Heart left ventricle (tissue), 16 donors: Measurements from ENCODE around the gene GRM5. TPM values are rescaled to one million over a fixed set of nuclear protein-coding genes. Genes with fewer than 3 reads are reported as not detected.
"Not testable (repeated sequence)": the region's sequence is repeated elsewhere in the genome, so short reads cannot be mapped to it uniquely, and the experiment has no call there.

Experiments
- ATAC-seq, 4 donors: fragments of 200-7000 bp; cut with Tn5 transposase; one replicate each; pipeline ENCODE4 v1.9.1; 2020 to 2022; ENCODE audit warnings: moderate library complexity in 4 of 4, mild to moderate bottlenecking in 3 of 4, moderate number of reproducible peaks in 1 of 4
- DNase-seq, 5 donors: peaks; one replicate each; pipeline ENCODE4 v3.0.0-alpha.2; 2020
- H3K27ac ChIP-seq, 12 donors: fragments of 200-600 bp; sonication (generic) in 4 of 12; one replicate each; pipeline versions ENCODE4 v1.5.0 to v1.8.0; 2016 to 2022; ENCODE audit warnings: mild to moderate bottlenecking in 2 of 12
- H3K27me3 ChIP-seq, 9 donors: fragments of 200-600 bp; sonication (generic) in 2 of 9; one replicate each; pipeline versions ENCODE4 v1.5.1 to v1.8.0; 2016 to 2022; ENCODE audit warnings: mild to moderate bottlenecking in 3 of 9
- H3K36me3 ChIP-seq, 9 donors: fragments of 200-600 bp; sonication (generic) in 2 of 9; one replicate each; pipeline versions ENCODE4 v1.5.0 to v1.8.0; 2018 to 2022; ENCODE audit warnings: mild to moderate bottlenecking in 2 of 9
- H3K4me1 ChIP-seq, 12 donors: fragments of 200-600 bp; sonication (generic) in 4 of 12; one replicate each; pipeline versions ENCODE4 v1.5.0 to v1.8.0; 2016 to 2022; ENCODE audit warnings: mild to moderate bottlenecking in 3 of 12
- H3K4me3 ChIP-seq, 12 donors: fragments of 200-600 bp; sonication (generic) in 4 of 12; one replicate each; pipeline versions ENCODE4 v1.5.0 to v1.8.0; 2017 to 2022; ENCODE audit warnings: mild to moderate bottlenecking in 9 of 12, moderate library complexity in 4 of 12
- H3K9me3 ChIP-seq, 12 donors: fragments of 200-600 bp; sonication (generic) in 4 of 12; one replicate each; pipeline versions ENCODE4 v1.5.0 to v1.8.0; 2016 to 2022; ENCODE audit warnings: mild to moderate bottlenecking in 1 of 12
- CTCF ChIP-seq, 12 donors: fragments of 200-600 bp; sonication (generic) in 4 of 12; IDR thresholded peaks; one replicate each; pipeline versions ENCODE4 v1.5.0 to v1.8.0; 2018 to 2022; ENCODE audit warnings: antibody characterized with exemption in 12 of 12, mild to moderate bottlenecking in 5 of 12
- POLR2A ChIP-seq, 2 donors: fragments of 450-650 bp; IDR thresholded peaks; one replicate each; pipeline ENCODE4 v1.6.1; 2017; ENCODE audit warnings: antibody characterized with exemption in 2 of 2, mild to moderate bottlenecking in 2 of 2, moderate library complexity in 2 of 2
- WGBS, 4 donors: extraction: QIAGEN DNeasy Blood & Tissue Kit in 2 of 4; methylation state at CpG; one replicate each; pipeline versions ENCODE4 v1.1.5 to v1.1.7; 2013 to 2018; 5-methylcytosine and 5-hydroxymethylcytosine counted together
- intact Hi-C, 10 donors: fragments of 100-400 bp; cut with DNase I; formaldehyde crosslinking; loops; one replicate each; pipeline versions ENCODE4 v1.11.1 to v1.14.2; 2022
- polyA plus RNA-seq, 2 donors: library from polyadenylated mRNA; stranded (reverse); fragments of 200-250 nt; gene quantifications; one replicate each; pipeline ENCODE4 v1.2.3, GENCODE V29; 2013
- total RNA-seq, 9 donors: library from RNA; depleted of rRNA in 2 of 9; stranded (reverse); fragments of >200 nt in 2 of 9; fragmentation: NEBNext Ultra II Directional in 3 of 9; extraction: Animal tissue kit (Norgen Biotek cat#: 25700) in 3 of 9; gene quantifications; one replicate each; pipeline versions ENCODE4 v1.1.0 to v1.2.4, GENCODE V29; 2016 to 2023
- donor health status: ischemic (EF 13 %, LVEDD 7.1; RV severe dilation, severe dysfunction).
- donor health status: healthy with polysubstance abuse.
- donor health status: DM: no; HTN: yes; CAD: no.
- donor health status: DM: no; HTN: no; CAD: no.
- donor health status: ischemic (EF 25% LVEDD 6.9; RV normal size, moderate dysfunction).
- donor health status: ischemic (EF 25% LVEDD 5.7; RV mildly dilated, moderate dysfunction).
- donor health status: healthy.
- donor health status: DM: yes; HTN: yes; CAD: no.
- donor health status: ischemic (EF 35%, LVEDD 5.7; RV mildly dilated, moderate dysfunction).
- donor health status: nonischemic (EF 11% LVEDD 7.7; RV severe dilation, severe dysfunction).
- donor health status: DM: yes; HTN: yes; CAD: no.
- donor health status: PGD.
- donor health status: ischemic (EF 29% LVEDD 5.4; RV normal size, mild dysfunction).
- donor health status: nonischemic (EF 23%, LVEDD 6.1; RV moderate dilation, normal function).

GRM5 gene
- total and polyA plus RNA-seq, 11 donors: 0.01 to 0.09 (median 0.09) TPM; not detected in 8

- no peak overlapping the region for H3K4me3 ChIP-seq
- intact Hi-C loops: no loop called here
- no peak for DNase-seq
- TF ChIP-seq POLR2A (IDR thresholded peaks at IDR 0.05) (no peak), CTCF (IDR thresholded peaks at IDR 0.05) (no peak)
- H3K4me1 ChIP-seq: no peaks in the 10 kb centered on the region
- ATAC-seq: no peak
- H3K9me3 ChIP-seq: no peaks in the 10 kb centered on the region
- no peak overlapping the region for H3K27ac ChIP-seq
- no peaks in the 10 kb centered on the region for H3K27me3 ChIP-seq
- no peaks in the 10 kb centered on the region for H3K36me3 ChIP-seq
These were observed 114.8 kb downstream of the GRM5 start for GRCh38 chr11:88950975-88951374.

GRCh38 chr11:88948908-88949307, 116.9 kb downstream of the GRM5 start:
- H3K9me3 ChIP-seq, H3K27me3 ChIP-seq, H3K4me1 ChIP-seq, ATAC-seq, H3K36me3 ChIP-seq, H3K4me3 ChIP-seq, DNase-seq, H3K27ac ChIP-seq, intact Hi-C loops: not testable (repeated sequence)

GRCh38 chr11:88947843-88948572, 117.8 kb downstream of the GRM5 start:
- H3K4me1 ChIP-seq, intact Hi-C loops, ATAC-seq, H3K4me3 ChIP-seq, H3K36me3 ChIP-seq, H3K27ac ChIP-seq, H3K9me3 ChIP-seq, DNase-seq, H3K27me3 ChIP-seq: not testable (repeated sequence)
- WGBS, 4 donors: 79 to 84% (median 82%) methylated on average over 6 of the region's 6 CpGs

- H3K4me1 ChIP-seq, intact Hi-C loops: not testable (repeated sequence)
These were observed 136.1 kb downstream of the GRM5 start for GRCh38 chr11:88929665-88930064.

GRCh38 chr11:88917065-88917464, 148.7 kb downstream of the GRM5 start:
- DNase-seq, ATAC-seq, H3K27ac ChIP-seq, H3K36me3 ChIP-seq, H3K27me3 ChIP-seq, H3K4me3 ChIP-seq, H3K9me3 ChIP-seq, H3K4me1 ChIP-seq, intact Hi-C loops: not testable (repeated sequence)
- WGBS, 4 donors: 76 to 93% (median 88%) methylated on average over 1 of the region's 1 CpG

More at GRCh38 chr11:88929665-88930064, 136.1 kb downstream of the GRM5 start:
- not testable (repeated sequence) for H3K4me3 ChIP-seq, H3K36me3 ChIP-seq, DNase-seq, H3K9me3 ChIP-seq, H3K27me3 ChIP-seq, H3K27ac ChIP-seq, ATAC-seq
- 6 to 32% (median 18%) methylated on average over 1 of the region's 1 CpG for WGBS, 4 donors

- DNase-seq: no peak
- 71 to 82% (median 74%) methylated on average over 2 of the region's 2 CpGs for WGBS, 4 donors
- H3K9me3 ChIP-seq: no peaks in the 10 kb centered on the region
- H3K4me1 ChIP-seq: no peaks in the 10 kb centered on the region
- no peaks in the 10 kb centered on the region for H3K27me3 ChIP-seq
- TF ChIP-seq POLR2A (IDR thresholded peaks at IDR 0.05) (no peak), CTCF (IDR thresholded peaks at IDR 0.05) (no peak)
- H3K36me3 ChIP-seq: no peaks in the 10 kb centered on the region
- intact Hi-C loops: no loop called here
- ATAC-seq: no peak
- no peak overlapping the region for H3K27ac ChIP-seq
- H3K4me3 ChIP-seq: no peak overlapping the region
These were observed 156.3 kb downstream of the GRM5 start for GRCh38 chr11:88909500-88909899.

- H3K27me3 ChIP-seq, intact Hi-C loops, H3K4me3 ChIP-seq, DNase-seq, H3K27ac ChIP-seq, H3K4me1 ChIP-seq, H3K36me3 ChIP-seq, ATAC-seq, H3K9me3 ChIP-seq: not testable (repeated sequence)
- 57 to 61% (median 58%) methylated on average over 2 of the region's 2 CpGs for WGBS, 4 donors
These were observed 164.3 kb downstream of the GRM5 start for GRCh38 chr11:88901436-88901835.

- ATAC-seq, DNase-seq, H3K27ac ChIP-seq, H3K4me1 ChIP-seq, H3K4me3 ChIP-seq, H3K36me3 ChIP-seq, intact Hi-C loops, H3K27me3 ChIP-seq: not testable (repeated sequence)
- H3K9me3 ChIP-seq: peaks cover 0 to 26% (median 13%) of the 10 kb centered on the region in 12 donors
- WGBS, 4 donors: 64 to 80% (median 70%) methylated on average over 1 of the region's 1 CpG
These were observed 176.9 kb downstream of the GRM5 start for GRCh38 chr11:88888855-88889254.
